Activated CD4-positive, alpha-beta T cell treated with anti-CD3 and anti-CD28 coated beads for 36 hours (primary cell): ENCODE data around the gene RNF157. TPM values are rescaled to one million over a fixed set of nuclear protein-coding genes. Genes with fewer than 3 reads are reported as not detected.

ENCODE experiments used
- ATAC-seq: fragments of 200-7000 bp; cut with Tn5 transposase; one replicate; pipeline ENCODE4 v1.10.0; 2021; ENCODE audit warnings: mild to moderate bottlenecking, moderate library complexity
- CTCF ChIA-PET: fragments of 350-600 bp; sonication (Branson Sonifier 250); formaldehyde crosslinking; loops from one replicate; lab custom pipeline; 2021; ENCODE audit warnings: antibody characterized with exemption; lab: Charles Lee
- POLR2A ChIA-PET: fragments of 350-600 bp; sonication (Branson Sonifier 250); formaldehyde crosslinking; loops from one replicate; lab custom pipeline; 2021; ENCODE audit warnings: antibody characterized with exemption, inconsistent platforms; lab: Charles Lee
- DNase-seq: peaks from one replicate; pipeline ENCODE4 v3.0.0-alpha.2; 2020
- H3K27ac Mint-ChIP-seq: one replicate; pipeline ENCODE4 v1.8.0; 2021; ENCODE audit warnings: mixed read lengths
- H3K27me3 Mint-ChIP-seq: one replicate; pipeline ENCODE4 v1.8.0; 2021; ENCODE audit warnings: mixed read lengths
- H3K36me3 Mint-ChIP-seq: one replicate; pipeline ENCODE4 v1.8.0; 2021; ENCODE audit warnings: low read depth, mixed read lengths
- H3K4me1 Mint-ChIP-seq: one replicate; pipeline ENCODE4 v1.8.0; 2021; ENCODE audit warnings: mixed read lengths
- H3K4me3 Mint-ChIP-seq: one replicate; pipeline ENCODE4 v1.8.0; 2021; ENCODE audit warnings: mild to moderate bottlenecking, moderate library complexity, mixed read lengths
- H3K9me3 Mint-ChIP-seq: one replicate; pipeline ENCODE4 v1.8.0; 2021; ENCODE audit warnings: low read depth, mixed read lengths
- intact Hi-C, 2 experiments: fragments of 100-400 bp; cut with DNase I in 1 of 2; cut with micrococcal nuclease in 1 of 2; formaldehyde crosslinking; loops; one replicate each; pipeline versions ENCODE4 v1.14.2 to v1.15.1; 2022 to 2024; cut with DNase I, micrococcal nuclease
- total RNA-seq, 2 experiments: library from RNA; stranded (reverse); gene quantifications; one replicate each; pipeline ENCODE4 v1.2.3, GENCODE V29; 2021

RNF157 gene
- total RNA-seq, 2 experiments from 2014 or later = 24.0 to 39.4 TPM

DNA sequence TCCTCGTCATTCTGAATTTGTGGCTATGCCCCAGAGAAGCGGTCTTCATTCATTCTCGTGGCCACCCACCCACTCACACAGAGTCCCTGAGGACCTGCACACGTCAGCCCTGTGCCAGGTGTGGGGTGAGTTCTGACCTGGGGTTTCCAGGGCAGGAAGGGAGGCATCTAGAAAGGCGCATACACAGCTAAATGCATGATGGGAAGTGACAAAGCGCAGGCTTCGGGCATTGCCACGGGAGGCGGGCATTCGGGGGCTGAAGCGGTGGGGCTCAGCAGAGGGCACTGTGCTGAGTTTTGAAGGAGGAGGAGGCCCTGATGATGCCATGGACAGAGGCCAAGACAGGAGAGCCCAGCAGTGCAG lies 35.8 kb upstream of the RNF157 start:
- intact Hi-C loops = loop anchor here in 1 of 2 experiments (10.0 kb wide), 1 partner anchor 371 kb away; the partner anchor contains the start of gene MRPL38
- Mint-ChIP-seq H3K27me3 (no peaks in the 10 kb centered on the region), H3K4me3 (no peak overlapping the region), H3K36me3 (peaks cover 10% of the 10 kb centered on the region), H3K27ac (peak overlapping the region; percentile 48), H3K4me1 (peaks cover 51% of the 10 kb centered on the region), H3K9me3 (no peaks in the 10 kb centered on the region)
- ATAC-seq = no peak
- ChIA-PET POLR2A (interaction anchor here (0.6 to 1.4 kb wide), 2 partner anchors 20 to 96 kb away, joined by 3 to 5 read pairs; no protein-coding TSS in a partner anchor), CTCF (interaction anchor here (0.9 to 2.2 kb wide), 5 partner anchors 12 to 150 kb away, joined by 3 to 11 read pairs (median 3); no protein-coding TSS in a partner anchor)
- DNase-seq = peak; percentile 41

DNA sequence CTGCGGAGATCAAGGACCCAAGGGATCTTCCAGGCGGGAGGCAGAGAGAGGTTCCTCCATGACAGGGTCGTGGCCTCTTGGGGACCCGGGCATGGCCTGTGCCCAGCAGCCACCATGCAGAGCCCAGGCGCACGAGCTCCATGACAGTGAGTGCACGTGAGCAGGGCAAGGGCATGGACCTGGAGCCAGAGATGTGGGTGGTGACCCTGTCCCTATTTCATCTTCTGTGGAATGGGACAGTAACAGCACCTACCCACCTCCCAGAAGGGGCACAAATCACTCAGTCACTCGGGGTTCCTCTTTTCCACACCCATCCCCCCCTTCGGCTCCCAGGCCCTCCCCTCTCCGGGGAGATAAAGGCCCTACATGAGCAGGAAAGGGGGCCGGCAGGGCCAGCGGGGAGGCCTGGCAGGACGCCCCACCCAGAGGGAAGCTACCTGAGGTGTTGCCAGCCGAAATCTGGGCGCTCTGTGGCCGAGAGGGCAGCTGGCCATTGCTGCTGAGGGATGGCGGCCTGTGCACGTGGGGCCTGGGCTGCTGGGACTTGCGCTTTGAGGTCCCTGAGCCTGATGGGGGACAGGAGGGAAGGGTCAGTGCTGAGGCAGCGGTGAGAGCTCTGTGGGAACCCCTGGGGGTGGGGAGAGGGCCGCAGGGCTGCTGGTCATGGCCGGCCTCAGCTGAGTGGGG lies 35.2 kb upstream of the RNF157 start:
- DNase-seq (peak; percentile 25), ATAC-seq (no peak)
- no peaks in the 10 kb centered on the region for H3K27me3 Mint-ChIP-seq
- H3K27ac Mint-ChIP-seq = no peak overlapping the region
- no peaks in the 10 kb centered on the region for H3K9me3 Mint-ChIP-seq
- ChIA-PET CTCF (interaction anchor here (0.7 to 2.2 kb wide), 10 partner anchors 11 to 154 kb away, joined by 3 to 11 read pairs (median 4); no protein-coding TSS in a partner anchor), POLR2A (interaction anchor here (0.6 to 1.5 kb wide), 4 partner anchors 19 to 154 kb away, joined by 3 to 6 read pairs (median 4); no protein-coding TSS in a partner anchor)
- no peak overlapping the region for H3K4me3 Mint-ChIP-seq
- H3K36me3 Mint-ChIP-seq = peaks cover 14% of the 10 kb centered on the region
- H3K4me1 Mint-ChIP-seq = peaks cover 55% of the 10 kb centered on the region
- intact Hi-C loops = loop anchor here in 1 of 2 experiments (10.0 kb wide), 1 partner anchor 371 kb away; the partner anchor contains the start of gene MRPL38

DNA sequence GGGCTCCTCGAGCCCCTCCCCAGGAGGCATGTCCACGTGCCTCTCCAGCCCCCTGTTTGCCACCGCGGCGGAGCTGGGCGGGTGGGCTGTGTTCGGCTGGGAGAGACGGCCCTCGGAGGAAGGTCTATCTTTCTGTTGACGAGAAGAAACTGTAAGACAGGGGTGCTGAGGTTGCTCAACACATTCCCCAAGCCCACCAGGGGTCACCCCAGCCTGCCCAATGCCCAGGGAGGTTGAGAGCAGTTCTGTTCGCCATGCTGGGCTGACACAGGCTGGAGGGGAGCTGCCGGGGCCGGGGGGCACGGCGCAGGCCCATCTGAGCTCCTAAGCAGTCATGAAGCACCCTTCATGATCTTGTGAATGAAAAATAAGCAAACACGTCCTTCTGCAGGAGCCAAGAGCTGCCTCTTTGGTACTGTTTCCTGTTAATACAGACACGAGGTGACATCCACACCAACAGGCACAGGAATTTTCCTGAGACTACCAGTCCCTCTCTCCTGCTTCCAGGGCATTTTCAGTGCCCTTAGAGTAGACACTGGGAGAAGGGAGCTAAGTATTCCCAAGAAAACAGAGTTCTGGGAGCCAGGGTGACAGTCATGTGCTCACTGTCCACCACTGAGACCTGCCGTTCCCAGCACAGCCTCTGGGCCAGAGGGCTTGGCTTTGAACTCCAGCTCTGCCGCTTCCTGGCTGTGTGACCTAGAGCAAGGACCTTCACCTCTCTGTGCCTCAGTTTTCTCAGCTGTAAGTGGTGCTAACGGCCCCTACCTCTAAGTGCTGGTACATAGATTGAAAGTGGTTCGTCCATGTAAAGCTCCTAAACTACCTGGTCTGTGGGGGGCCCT lies 34.0 kb upstream of the RNF157 start:
- Mint-ChIP-seq H3K4me1 (peaks cover 64% of the 10 kb centered on the region), H3K4me3 (peak overlapping the region; percentile 10), H3K36me3 (peaks cover 22% of the 10 kb centered on the region), H3K27ac (peak overlapping the region; percentile 98), H3K9me3 (no peaks in the 10 kb centered on the region), H3K27me3 (no peaks in the 10 kb centered on the region)
- no peak for ATAC-seq
- peak; percentile 31 for DNase-seq
- ChIA-PET CTCF (interaction anchor here (0.7 to 3.4 kb wide), 11 partner anchors 30 to 168 kb away, joined by 3 to 13 read pairs (median 4); no protein-coding TSS in a partner anchor), POLR2A (interaction anchor here (0.6 to 3.9 kb wide), 10 partner anchors 10 to 179 kb away, joined by 3 to 29 read pairs (median 4); no protein-coding TSS in a partner anchor)
- intact Hi-C loops = loop anchor here in 1 of 2 experiments (10.0 kb wide), 1 partner anchor 370 kb away; the partner anchor contains the start of gene MRPL38

DNA sequence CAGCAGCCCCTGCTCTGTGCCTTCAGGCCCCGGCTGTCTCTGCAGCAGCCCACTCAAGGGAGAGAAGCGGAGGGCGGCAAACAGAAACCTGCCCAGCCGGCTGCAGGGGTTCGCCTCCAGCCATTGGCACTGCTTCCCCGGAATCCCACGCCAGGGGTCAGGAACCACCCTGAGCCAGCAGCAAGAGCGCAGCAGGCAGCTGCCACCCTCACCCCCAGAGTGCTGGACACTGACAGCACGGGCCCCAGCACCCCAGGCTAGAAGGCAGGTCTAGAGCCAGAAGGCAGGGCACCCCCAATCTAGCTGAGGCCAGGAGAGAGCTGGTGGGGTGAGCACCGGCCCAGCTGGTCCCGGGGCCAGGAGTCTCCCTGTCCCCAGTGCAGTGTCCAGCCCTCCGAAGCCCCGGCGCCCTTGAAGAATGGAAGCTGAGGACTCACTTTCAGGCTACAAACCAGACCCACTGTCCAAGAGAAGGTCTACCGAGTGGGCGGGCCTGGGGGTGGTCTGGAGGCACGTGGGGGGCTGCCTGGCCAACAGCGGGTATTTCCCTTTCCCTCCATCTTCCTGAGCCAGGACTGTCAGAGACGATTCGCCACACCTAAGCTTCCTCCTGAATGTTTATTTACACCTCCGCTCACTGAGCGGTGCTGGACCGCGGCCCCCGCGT lies 33.3 kb upstream of the RNF157 start:
- DNase-seq (peak; percentile 40), ATAC-seq (no peak)
- Mint-ChIP-seq H3K9me3 (no peaks in the 10 kb centered on the region), H3K4me1 (peaks cover 70% of the 10 kb centered on the region), H3K36me3 (peaks cover 30% of the 10 kb centered on the region), H3K27me3 (no peaks in the 10 kb centered on the region), H3K4me3 (peak overlapping the region; percentile 96), H3K27ac (peak overlapping the region; percentile 98)
- POLR2A ChIA-PET = interaction anchor here (0.8 to 3.9 kb wide), 9 partner anchors 9 to 152 kb away, joined by 3 to 29 read pairs (median 5); no protein-coding TSS in a partner anchor
- CTCF ChIA-PET = interaction anchor here (0.7 to 3.4 kb wide), 10 partner anchors 22 to 168 kb away, joined by 3 to 13 read pairs (median 4); no protein-coding TSS in a partner anchor
- intact Hi-C loops = loop anchor here (2.0 to 10.0 kb wide), 3 partner anchors 27 to 495 kb away; partner anchors contain the start of gene MRPL38 (in 1 of the 2)

DNA sequence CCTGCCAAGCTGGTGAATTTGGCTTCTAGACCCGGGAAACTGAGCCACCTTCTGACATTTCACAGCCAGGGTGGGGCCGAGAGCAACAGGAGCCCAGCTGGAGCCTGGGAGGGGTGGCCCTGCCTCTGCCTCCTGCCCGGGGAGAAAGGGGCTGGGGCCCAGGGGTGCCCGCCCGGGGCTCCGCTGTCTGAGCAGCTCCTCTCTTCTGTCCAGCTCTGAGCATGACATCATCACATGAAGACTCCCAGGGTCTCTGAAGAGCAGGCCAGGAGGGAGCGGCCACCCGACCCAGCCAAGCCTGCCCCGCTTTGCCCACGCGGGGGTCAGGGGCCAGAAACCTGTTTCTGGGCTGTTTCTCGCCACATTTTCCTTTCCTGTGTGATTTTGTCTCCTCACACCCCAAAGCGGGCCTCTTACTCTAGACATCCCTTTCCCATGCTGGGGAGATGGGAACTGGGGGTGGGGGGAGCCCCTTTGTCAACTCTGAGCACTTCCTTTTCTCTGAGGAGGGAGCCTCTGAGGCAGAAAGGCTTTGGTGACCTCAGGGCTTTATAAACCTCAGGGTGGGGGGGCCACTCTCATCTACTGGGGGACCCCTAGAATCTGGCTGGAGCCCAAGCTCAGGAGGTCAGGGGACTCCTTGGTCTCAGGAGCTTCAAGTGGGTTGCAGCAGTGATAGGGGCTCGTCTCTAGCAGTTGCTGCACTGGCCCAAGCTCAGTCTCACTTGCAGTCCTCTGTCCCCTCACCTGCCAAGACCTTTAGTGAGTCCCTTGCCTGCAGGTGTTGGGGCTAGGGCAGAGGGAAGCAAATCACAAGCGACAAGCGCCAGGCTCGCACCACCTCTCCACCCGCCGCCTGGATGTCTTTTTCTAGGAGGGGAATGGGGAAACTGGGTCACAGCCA lies 32.5 kb upstream of the RNF157 start:
- peak; percentile 88 for DNase-seq

DNA sequence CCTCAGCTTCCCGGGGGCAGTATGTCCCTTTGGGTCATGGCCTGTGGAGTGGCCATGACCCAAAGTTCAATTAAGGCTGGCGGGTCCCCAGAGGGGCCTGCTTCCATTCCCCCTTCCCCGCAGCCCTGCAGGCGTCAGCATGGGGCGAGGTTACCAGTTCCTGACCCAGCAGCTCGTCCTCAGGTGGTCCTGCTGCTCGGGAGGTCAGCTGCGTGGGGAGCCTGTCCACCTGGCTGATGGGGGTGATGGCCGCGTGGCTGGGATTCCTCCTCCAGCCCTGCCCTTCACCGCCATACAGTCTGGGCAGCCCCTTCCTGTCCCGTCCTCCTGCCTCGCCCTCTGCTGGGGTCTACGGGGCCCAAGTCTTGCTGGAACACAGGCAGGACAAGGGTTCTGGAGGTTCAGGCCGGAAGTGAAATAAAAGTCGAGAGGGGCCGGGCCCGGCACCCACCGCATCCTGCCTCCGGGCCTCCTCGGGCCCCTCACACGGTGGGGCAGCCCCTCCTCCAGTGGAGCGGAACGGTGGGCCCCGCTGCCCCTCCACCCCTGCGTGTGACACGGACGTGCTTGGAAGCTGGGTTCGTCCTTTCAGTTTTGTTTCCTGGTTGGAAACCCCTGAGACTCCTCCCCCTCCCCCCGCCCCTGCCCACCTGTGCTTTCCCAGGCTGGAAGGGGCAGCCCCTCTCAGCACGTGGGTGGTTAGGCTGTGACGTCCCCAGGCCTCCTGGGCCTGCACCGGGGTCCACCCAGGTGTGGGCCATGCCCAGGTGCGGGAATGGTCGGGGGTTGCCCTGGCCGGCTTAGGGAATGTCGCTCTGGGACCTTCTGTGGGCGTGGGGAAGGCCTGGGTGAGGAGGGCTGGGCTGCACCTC lies 31.6 kb upstream of the RNF157 start:
- peak; percentile 57 for ATAC-seq
- Mint-ChIP-seq H3K27me3 (no peaks in the 10 kb centered on the region), H3K4me1 (peaks cover 70% of the 10 kb centered on the region), H3K9me3 (no peaks in the 10 kb centered on the region), H3K36me3 (peaks cover 47% of the 10 kb centered on the region), H3K4me3 (peak overlapping the region; percentile 96), H3K27ac (peak overlapping the region; percentile 98)
- CTCF ChIA-PET = interaction anchor here (0.6 to 3.4 kb wide), 12 partner anchors 7 to 1110 kb away, joined by 3 to 13 read pairs (median 3); no protein-coding TSS in a partner anchor
- POLR2A ChIA-PET = interaction anchor here (0.7 to 3.9 kb wide), 21 partner anchors 8 to 285 kb away, joined by 3 to 29 read pairs (median 5); partner anchors contain the start of gene EXOC7
- intact Hi-C loops = loop anchor here (1.0 to 10.0 kb wide), 11 partner anchors 8 to 493 kb away; partner anchors contain the start of genes FOXJ1 (in 1 of the 2), MRPL38 (in 1 of the 2) and RNF157 (in 1 of the 2)
- peak; percentile 95 for DNase-seq

More for the DNA sequence above, 32.5 kb upstream of the RNF157 start:
- peak overlapping the region; percentile 98 for H3K27ac Mint-ChIP-seq
- H3K4me1 Mint-ChIP-seq = peaks cover 74% of the 10 kb centered on the region
- intact Hi-C loops = loop anchor here (1.0 to 10.0 kb wide), 11 partner anchors 8 to 494 kb away; partner anchors contain the start of genes FOXJ1 (in 1 of the 2), MRPL38 (in 1 of the 2) and RNF157 (in 1 of the 2)
- ChIA-PET POLR2A (interaction anchor here (0.7 to 3.9 kb wide), 14 partner anchors 8 to 241 kb away, joined by 3 to 29 read pairs (median 6); partner anchors contain the start of gene EXOC7), CTCF (interaction anchor here (0.5 to 3.4 kb wide), 16 partner anchors 8 to 1109 kb away, joined by 3 to 13 read pairs (median 3); no protein-coding TSS in a partner anchor)
- ATAC-seq = peak; percentile 46
- no peaks in the 10 kb centered on the region for H3K9me3 Mint-ChIP-seq
- peak overlapping the region; percentile 96 for H3K4me3 Mint-ChIP-seq
- H3K36me3 Mint-ChIP-seq = peaks cover 38% of the 10 kb centered on the region
- H3K27me3 Mint-ChIP-seq = no peaks in the 10 kb centered on the region

DNA sequence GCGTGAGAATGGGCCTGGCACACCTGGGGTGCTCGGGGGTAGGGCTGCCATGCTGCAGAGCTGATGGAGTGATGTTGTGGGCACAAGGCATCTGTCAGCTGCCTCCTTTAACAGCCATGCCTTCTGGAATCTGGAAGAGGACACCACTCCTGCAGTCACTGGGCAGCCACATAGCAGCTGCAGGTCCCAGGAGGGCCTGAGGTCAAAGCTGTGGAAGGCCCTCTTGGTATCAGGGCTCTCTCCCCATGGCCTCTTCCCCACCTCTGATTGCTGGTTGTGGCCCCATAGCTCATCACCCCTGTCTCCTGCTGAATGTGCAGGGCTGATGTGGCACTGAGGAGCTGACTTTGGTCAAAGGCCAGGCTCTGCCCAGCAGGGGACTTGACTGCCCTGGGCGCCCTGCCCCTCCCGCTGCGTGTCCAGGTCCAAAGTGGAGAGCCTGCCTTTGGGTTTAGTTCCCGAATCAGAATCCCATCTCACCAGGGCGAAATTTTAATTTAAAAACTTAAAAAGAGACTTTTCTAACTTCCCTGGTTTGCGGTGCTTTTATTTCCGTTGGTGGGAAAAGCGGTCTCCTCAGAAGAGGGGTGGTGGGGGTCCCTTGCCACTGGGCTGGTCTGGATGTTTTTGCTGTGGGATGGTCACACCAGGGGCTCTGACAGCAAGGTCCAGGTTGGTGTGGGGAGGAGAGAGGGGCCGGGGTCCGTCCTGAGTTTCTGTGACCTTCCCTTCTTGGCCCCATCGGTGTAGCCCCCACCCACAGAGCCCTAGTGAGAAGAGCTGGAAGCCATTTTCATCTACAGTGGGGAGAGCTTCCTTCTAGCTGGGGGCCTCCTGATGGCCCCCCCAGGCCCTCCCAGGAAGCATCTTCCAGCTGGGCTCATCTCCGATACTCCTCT lies 30.7 kb upstream of the RNF157 start:
- H3K9me3 Mint-ChIP-seq = no peaks in the 10 kb centered on the region
- peak overlapping the region; percentile 96 for H3K4me3 Mint-ChIP-seq
- no peaks in the 10 kb centered on the region for H3K27me3 Mint-ChIP-seq
- ChIA-PET CTCF (interaction anchor here (0.6 to 3.4 kb wide), 7 partner anchors 28 to 149 kb away, joined by 3 to 13 read pairs (median 4); no protein-coding TSS in a partner anchor), POLR2A (interaction anchor here (0.6 to 3.9 kb wide), 15 partner anchors 10 to 286 kb away, joined by 3 to 29 read pairs (median 4); partner anchors contain the start of gene EXOC7)
- H3K36me3 Mint-ChIP-seq = peaks cover 56% of the 10 kb centered on the region
- DNase-seq (peak; percentile 65), ATAC-seq (no peak)
- peaks cover 62% of the 10 kb centered on the region for H3K4me1 Mint-ChIP-seq
- intact Hi-C loops = loop anchor here in 1 of 2 experiments (10.0 kb wide), 1 partner anchor 366 kb away; the partner anchor contains the start of gene MRPL38
- peak overlapping the region; percentile 98 for H3K27ac Mint-ChIP-seq
